HG03457 (cell line): Measurements from ENCODE around the gene SH2B2.

ENCODE experiments used
- ATAC-seq: cut with Tn5 transposase; IDR thresholded peaks from one replicate; pipeline ENCODE4 v1.9.1; 2021; ENCODE audit warnings: moderate number of reproducible peaks; ENCODE audit not compliant: unreplicated experiment

The SH2B2 gene

DNA sequence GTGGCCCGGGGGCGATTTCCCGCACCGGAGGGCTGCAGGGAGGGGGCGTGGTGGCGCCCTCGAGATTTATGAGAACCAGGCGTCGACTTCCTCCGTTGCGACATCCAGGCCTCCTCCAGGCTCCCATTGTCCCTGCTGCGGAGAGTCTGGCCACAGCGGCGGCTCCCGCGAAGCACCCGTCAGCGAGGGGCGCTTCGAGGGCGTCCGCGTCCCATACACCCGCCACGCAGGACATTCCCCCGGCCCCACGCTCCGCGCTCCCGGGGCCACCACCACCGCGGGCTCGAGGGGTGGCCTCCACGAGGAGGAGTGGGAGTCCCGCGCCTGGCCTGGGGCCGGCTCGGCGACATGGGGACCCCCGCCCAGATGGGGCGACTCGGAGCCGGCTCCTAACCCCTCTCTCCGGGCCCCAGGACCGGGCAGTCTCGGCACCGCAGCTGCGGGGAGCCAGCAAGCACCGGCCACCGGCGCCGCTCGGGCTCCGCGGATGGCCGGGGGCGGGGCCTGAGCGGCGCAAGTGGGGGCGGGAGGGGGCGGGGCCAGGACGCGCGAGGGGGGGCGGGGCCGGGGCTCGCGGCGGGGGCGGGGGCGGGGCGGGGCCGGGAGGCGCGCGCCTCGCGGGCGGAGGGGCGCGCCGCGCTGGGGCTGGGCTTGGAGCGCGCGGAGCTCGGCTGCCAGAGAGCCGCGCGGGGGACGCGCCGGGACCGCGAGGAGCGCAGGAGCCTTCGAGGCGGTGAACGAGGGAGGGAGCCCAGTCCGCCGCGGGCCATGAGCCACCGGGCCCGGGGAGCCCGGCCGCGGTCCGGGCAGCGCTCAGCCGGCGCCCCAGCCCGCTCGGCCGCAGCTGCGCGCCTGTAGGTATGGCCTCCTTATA is at the start of gene SH2B2:
Gene SH2B2, plus strand, starts transcription at position 632 of the 874 bp plus-strand sequence. CDS start 13,683 bp downstream, outside the sequence.
- ATAC-seq: no peak

DNA sequence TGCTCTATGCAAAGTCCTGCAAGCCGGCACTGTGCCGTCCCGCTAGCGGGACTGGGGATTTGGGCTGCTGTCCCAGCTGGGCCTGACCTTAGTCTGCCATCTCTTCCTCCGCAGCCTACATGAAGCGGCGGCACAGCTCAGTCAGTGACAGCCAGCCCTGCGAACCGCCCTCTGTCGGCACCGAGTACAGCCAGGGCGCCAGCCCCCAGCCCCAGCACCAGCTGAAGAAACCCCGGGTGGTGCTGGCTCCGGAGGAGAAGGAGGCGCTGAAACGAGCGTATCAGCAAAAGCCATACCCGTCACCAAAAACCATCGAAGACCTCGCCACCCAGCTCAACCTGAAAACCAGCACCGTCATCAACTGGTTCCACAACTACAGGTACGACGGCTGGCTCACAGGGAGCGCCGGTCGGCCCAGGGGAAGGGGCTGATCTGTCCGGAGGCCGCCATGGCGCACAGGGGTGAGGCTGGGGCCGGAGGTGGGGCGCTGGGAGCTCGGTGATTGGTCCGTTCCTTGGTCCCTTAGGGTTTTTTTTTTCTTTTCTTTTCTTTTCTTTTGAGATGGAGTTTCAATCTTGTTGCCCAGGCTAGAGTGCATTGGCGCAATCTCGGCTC is 47.4 kb upstream of the SH2B2 start:
- ATAC-seq: no peak

DNA sequence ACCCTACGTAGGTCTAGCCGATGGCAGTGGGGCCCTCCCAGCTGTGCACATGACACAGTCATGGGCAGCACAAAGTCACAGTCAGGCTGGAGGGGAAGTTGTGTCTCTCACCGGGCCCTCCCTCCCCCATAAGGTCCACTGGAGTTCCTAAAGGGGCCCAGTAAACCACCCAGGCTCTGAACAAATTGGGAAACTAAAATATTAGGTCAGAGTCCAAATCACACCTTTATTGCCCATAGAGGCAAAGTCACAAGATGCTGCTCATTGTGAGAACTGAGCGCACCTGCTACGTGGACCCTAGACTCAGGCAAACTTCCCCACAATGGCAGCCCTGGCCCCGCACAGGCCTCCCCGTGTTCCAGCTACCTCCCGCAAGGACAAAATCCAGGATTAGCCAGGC is 45.2 kb upstream of the SH2B2 start:
- ATAC-seq: no peak

DNA sequence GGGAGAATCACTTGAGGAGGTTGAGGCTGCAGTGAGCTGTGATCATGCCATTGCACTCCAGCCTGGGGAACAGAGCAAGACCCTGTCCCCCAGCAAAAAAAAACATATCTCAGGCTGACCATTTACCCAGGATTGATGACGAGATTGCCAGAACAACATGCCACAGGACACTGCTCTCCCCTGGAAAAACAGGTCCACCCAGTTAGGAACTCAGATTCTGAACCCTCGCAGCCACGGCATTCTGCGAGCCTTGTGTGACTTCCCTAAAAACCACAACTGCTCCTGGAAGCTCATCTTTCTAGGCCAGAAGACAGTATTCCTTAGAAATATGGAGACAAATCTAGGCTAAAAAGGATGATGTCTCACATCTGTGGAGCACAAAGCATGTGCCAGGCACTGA is 42.1 kb upstream of the SH2B2 start:
- ATAC-seq: no peak

DNA sequence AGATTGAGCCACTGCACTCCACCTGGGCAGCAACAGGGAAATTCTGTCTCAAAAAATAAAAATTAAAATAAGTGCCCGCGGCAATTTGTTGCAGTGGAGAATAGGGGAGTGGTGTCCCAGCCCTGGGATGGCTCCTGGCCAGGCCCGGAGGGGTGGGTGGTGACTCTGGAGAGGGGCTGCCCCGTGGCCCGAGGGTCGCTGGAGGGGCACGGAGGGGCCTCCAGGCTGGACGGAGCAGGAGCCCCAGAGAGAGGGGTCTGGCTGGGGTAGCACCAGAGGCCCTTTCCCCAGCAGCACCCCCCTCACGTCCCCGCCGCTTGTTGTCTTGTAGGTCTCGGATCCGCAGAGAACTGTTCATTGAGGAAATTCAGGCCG is 38.6 kb upstream of the SH2B2 start:
- ATAC-seq: no peak

DNA sequence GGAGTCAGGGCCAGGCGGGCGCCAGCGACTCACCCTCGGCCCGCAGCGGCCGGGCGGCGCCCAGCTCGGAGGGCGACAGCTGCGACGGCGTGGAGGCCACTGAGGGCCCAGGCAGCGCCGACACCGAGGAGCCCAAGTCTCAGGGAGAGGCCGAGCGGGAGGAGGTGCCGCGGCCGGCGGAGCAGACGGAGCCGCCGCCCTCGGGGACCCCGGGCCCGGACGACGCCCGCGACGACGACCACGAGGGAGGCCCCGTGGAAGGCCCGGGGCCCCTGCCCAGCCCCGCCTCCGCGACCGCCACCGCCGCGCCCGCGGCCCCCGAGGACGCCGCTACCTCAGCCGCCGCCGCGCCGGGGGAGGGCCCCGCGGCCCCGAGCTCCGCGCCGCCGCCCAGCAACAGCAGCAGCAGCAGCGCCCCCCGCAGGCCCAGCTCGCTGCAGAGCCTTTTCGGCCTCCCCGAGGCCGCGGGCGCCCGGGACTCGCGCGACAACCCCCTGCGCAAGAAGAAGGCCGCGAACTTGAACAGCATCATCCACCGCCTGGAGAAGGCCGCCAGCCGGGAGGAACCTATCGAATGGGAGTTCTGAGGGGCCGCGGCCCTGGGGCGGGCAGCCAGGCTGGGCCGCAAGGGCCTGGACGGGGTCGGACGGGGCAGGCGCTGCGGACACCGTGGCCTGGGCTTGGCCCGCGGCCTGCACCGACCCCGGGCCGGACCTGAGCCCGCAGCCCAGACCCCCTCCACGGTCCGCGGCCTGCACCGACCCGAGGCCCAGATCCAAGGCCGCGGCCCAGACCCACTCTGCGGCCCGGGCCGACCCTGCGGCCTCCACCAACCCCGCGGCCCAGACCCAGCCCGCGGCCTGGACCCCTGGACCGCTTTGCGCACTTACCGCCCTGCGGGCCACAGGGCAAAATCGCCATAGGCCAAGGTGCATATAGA is 37.9 kb upstream of the SH2B2 start:
- ATAC-seq: no peak

DNA sequence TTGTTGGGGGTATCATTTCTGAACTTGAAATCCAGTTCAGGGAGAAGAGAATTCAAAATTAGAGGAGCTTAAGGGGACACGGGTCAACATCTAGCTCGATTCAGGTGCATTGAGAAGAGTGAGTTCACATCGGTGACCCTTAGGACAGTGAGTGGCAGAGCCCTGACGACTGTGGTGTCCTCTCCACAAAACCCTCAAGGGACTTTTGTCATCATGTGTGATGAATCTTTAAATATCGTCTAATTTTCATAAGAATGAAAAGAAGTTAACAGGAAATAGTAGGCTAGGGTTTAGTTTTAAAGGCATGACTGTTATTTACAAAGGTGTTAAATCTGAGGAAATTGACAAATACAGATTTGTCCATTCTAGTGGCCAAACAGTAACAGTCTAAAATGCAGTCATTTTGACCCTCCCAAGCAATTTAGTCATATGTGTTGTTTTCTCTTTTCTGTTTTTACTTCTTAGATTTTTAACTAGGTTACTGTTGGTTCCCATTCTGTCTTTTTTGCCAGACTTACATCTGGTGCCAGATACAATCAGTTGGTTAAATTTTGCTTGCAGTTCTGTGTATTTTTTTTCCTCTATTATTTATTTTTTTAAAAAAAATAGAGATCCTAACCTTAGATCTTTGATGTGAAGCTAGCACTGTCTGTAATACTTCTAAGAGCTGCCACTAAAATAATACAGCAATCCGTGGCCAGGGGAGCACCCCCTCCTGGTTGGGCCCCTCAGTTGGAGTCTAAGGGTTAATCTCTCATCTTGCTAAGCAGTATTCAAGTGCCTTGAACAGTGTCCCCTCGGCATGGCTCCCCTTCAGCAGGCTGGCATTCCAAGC is 34.9 kb upstream of the SH2B2 start:
- no peak for ATAC-seq

DNA sequence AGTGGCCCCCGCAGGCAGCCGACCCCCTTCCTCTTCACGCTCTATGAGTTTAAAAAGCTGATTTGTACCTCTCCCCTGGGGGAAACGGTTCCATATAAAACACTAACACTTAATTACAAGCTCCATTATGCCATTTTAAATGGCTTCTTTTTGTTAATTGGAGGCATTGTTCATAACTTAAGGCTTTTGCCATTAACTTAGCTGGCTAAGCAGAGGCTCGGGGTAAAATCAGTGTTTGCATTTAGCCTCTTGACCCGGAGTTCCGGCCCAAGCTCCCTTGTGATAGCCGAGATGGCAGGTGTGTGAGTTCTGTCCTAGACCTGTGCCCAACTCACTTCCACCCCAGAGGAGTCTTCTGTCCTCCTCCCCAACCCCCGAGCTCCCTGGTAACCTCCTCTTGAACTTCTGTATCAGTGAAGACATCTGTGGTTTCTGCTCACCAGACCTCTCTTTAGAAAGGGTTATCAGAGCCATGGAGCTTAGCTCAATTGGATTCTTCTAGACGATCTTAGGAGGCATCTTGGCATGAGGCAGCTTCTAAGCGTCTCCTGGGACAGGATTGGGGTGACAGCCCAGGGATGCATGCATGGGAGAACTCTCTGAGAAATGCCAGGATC is 34.2 kb upstream of the SH2B2 start:
- no peak for ATAC-seq

DNA sequence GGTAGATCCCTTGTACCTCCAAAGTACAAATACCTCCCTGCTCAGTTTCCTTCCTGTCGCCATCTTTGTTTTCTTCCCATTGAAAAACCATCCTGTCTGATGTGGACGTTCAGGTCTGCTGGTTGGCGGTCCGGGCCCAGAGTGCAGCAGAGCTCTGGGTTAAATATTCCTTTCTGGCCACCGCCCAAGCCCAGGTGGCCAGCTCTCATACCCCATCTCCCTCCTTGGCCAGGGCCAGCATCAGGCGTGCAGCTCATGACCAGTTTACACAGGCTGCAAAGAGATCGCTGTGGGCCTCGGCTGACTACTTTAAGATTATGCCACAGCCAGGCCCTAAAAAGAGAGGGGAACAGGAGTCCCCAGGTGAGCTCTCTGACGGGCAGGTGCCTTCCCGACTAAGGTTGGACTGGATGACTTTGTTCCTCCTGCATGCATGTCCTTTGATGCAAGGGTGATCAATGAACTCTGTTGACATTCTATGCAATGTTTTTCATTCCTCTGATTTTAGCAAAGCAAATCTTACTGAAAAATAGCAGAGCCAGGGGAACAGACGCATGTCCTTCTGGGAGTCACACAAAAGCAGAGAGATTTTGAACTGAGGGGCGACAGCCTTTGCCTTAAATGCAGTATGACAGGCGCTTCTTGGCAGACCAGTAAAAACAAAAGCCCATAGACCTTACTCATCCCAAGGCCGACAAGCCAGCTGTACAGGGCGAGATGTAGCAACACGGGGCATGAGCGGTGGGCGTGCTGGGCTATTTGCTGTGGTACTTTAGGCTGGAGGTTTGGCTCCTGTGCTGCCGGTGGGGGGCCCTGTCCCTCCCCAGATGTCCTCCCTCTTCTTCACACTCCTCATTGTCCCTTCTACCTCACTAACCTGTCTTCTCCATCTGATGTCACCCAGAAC is 33.3 kb upstream of the SH2B2 start:
- ATAC-seq: no peak

DNA sequence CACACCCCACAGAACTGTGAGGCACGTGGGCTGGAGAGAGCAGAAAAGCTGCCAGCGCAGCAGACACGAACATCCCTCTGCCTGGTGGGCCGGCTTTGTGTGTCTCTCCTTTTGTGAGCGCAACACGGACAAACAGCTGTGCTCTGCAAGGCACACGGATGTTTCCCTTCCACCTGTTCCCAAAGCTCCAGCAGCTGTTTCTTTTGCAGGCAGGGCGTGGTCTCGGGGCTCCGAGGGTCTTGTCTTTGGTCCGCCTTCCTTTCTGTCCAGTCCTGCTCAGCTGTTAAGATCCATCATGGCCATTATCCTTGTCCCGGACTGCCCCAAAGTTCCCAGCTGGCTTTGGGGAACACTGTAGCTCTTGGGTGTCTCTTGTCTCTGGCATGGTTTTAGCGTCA is 32.7 kb upstream of the SH2B2 start:
- no peak for ATAC-seq

DNA sequence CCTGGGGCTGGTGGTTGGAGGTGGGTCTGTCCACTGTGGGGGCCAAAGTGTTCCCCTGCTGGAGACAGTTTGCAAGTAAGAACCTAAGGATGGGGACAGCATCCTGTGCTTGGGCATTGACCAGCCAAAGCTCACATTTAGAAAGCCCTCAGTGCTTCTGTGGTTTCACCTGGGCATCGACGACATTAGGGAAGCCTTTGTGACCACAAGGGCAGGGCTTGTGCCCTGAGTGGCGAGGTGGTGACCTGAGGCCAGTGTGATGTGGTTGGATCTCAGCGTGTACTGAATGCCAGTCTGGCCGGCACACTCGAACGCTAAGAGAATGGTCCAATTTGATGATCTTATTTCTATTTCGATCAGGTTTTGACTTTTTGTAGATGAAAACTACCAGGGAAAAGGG is 32.1 kb upstream of the SH2B2 start:
- no peak for ATAC-seq

DNA sequence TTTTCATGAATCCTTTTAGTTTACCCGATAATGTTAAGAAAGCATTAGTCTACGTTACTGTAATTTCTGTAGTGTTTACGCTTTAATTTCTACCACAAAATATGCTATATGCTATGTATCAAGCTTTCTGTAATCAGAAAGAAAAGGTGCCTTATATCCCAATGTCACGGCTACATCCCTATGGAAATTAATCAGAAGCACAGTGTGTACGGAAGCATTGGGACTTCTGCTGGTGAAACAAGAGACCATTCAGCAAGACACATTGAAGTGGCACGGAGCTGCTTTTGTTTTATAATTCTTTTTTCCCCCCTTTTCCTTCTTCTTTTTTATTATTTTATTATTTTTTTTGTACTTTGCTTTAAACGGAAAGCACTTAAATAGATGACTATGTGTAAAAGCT is 31.2 kb upstream of the SH2B2 start:
- ATAC-seq: no peak

DNA sequence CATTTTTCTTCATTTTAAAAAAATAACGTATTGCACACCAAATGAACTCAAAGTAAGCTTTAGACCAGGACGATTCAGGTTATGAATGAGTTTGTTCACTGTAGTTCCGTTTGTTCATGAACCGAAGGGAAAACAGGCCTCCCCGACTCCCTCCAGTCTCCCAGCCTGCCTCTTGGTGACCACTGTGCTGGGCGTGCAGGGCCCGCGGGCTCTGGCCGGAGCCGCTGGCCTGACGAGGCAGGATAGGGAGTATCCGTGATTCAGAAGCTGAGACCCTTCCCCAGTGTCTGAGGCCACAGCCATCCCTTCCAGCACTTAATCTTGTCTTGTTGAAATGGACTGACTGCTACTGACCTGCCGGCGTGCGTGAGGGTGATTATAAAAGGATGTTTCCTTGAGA is 30.8 kb upstream of the SH2B2 start:
- no peak for ATAC-seq

DNA sequence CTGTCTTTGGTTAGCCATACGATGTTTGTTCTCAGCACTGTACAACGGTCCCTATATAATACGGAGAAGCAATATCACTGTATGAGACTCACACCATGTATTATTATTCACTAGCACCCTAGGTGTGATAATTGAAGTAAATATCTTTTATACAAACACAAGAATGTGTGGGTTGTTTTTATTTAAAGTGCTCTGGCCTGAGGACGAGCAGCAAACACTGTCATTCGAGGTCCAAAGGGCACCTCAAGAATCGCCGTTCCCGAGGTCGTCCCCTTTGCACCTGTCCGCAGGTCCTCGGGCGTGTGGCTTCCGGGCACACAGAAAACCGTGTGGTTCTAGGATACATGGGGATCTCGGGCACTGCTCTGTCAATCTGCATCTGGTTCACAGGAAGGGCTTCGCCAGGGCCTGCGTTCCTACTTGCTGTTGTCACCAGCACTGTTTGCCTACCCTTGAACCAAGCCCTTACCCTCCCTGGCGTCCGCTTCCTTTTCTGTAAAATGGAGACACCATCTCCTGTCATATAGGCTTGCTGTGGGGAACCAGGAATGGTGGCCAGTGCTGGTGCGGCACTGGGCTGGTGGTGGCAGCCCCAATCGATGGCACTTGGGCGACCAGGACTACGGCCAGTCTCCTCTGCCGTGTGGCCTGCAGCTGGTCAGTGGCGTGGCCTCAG is 28.5 kb upstream of the SH2B2 start:
- no peak for ATAC-seq

DNA sequence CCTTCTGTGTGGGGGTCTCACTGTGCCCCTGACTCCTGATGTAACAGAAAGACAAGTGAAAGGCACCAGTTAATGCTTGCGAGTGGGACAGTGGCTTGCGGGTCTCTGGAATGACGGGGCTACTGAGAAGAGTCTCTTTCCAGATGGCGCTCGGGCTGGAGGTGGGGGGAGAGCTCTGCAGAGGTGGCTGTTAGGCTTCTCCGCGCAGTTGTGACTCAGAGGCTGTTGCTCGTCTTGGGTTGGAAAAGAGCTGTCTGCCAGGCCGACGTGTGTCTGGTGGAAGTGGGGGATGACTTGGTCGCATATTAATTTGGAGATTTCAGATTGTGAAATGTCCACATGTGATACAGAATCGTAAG is 27.9 kb upstream of the SH2B2 start:
- no peak for ATAC-seq

DNA sequence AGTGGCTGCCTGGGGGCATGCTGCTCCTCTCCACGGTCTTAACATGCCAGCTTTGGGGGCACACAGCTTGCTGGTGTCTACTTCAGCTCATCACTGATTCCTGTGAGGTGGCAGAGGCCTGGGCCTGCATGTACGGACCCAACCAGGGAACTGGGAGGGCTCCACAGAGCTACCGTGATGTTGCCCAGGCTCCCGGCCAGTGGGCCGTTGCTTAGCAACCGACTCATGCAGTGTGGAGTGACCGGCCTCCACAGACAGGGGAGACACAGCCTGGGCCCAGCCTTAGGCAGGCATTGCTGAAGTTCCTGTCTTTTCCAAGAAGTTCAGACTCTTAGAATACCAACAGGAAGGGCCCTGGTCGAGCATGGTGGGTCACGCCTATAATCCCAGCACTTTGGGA is 25.8 kb upstream of the SH2B2 start:
- no peak for ATAC-seq

DNA sequence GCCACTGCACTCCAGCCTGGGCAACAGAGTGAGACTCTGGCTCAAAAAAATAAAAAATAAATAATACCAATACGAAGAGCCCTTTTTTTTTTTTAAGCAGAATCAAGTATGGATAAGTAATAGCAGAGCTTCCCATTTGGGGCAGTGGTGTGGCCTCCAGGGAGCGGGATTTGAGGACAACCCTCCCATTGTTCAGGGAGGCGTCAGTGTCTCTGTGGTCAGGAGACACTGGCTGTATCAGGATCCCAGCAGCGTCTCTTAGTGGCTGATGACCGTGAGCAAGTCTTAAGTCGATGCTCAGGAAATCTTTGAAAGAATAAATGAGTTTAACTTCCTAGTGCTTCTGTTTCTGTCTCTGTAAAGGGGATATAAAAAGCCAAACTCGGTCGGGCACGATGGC is 25.2 kb upstream of the SH2B2 start:
- no peak for ATAC-seq

DNA sequence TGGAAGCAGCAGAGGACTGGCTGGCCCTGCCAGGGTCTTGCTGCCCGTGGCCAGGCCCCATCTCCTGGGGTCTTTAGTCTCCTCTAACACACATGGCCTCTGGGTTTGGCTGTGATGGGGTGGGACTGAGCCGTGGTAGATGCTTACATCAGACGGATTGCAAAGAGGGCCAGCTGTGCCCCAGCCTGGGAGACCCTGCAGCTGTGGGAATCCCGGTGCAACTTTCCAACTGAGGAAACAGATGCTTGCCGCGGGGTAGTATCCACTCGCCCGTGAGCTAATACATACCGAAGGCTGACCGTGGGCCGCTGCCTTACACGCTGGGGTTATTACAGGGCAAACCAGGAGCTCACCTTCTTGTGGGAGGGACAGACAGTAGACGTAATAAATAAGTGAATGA is 24.1 kb upstream of the SH2B2 start:
- no peak for ATAC-seq
